Panc1 (cell line): ENCODE measurements around the gene TRMT11. TPM values are rescaled to one million over a fixed set of nuclear protein-coding genes. Genes with fewer than 3 reads are reported as not detected.

ENCODE experiments used
- ATAC-seq: fragments of 200-7000 bp; cut with Tn5 transposase; 2 replicates; pipeline ENCODE4 v1.9.1; 2020; ENCODE audit warnings: mild to moderate bottlenecking, moderate library complexity
- BruUV-seq: library from RNA; stranded (reverse); fragments of 400-500 nt; replicated peaks from 2 replicates; lab custom pipeline; 2021; lab: Mats Ljungman, UMichigan
- CTCF ChIA-PET: fragments of 300-600 bp; sonication (Branson Sonifier 250); formaldehyde crosslinking; loops from one replicate; lab custom pipeline; 2022; ENCODE audit warnings: antibody characterized with exemption; lab: Charles Lee
- POLR2A ChIA-PET: fragments of 300-600 bp; sonication (Branson Sonifier 250); formaldehyde crosslinking; loops from one replicate; lab custom pipeline; 2022; ENCODE audit warnings: antibody characterized with exemption; lab: Charles Lee
- DNase-seq: peaks from one replicate; pipeline ENCODE4 v3.0.0-alpha.2; 2010; ENCODE audit warnings: low read depth, low spot score
- H3K27ac ChIP-seq: 2 replicates; pipeline ENCODE4 v1.5.1; 2011; ENCODE audit warnings: mild to moderate bottlenecking, low read length, inconsistent platforms
- H3K27me3 ChIP-seq: fragments of 200-500 bp; sonication (Bioruptor generic); 2 replicates; pipeline ENCODE4 v1.6.0; 2014; ENCODE audit warnings: low read length, inconsistent platforms; ENCODE audit not compliant: control insufficient read depth, insufficient read depth
- H3K36me3 ChIP-seq: fragments of 200-500 bp; sonication (Bioruptor generic); 2 replicates; pipeline ENCODE4 v1.5.1; 2014; ENCODE audit warnings: inconsistent platforms, mild to moderate bottlenecking, low read length, moderate library complexity; ENCODE audit not compliant: control insufficient read depth, insufficient read depth
- H3K4me1 ChIP-seq: 2 replicates; pipeline ENCODE4 v1.5.1; 2011; ENCODE audit warnings: inconsistent platforms, mild to moderate bottlenecking, low read length, moderate library complexity; ENCODE audit not compliant: control insufficient read depth, insufficient read depth
- H3K4me3 ChIP-seq, 2 experiments: 2 replicates each; pipeline ENCODE4 v1.5.1; 2011 to 2012; ENCODE audit warnings: low read depth in 2 of 2, low read length in 2 of 2, mild to moderate bottlenecking in 2 of 2, inconsistent platforms in 1 of 2, moderate library complexity in 1 of 2
- H3K9me3 ChIP-seq: fragments of 200-500 bp; sonication (Bioruptor generic); 2 replicates; pipeline ENCODE4 v1.5.1; 2014; ENCODE audit warnings: low read depth, mild to moderate bottlenecking, inconsistent platforms, low read length, moderate library complexity; ENCODE audit not compliant: control insufficient read depth, insufficient read depth
- POLR2AphosphoS5 ChIP-seq: IDR thresholded peaks from 2 replicates; pipeline ENCODE4 v1.6.1; 2012; ENCODE audit warnings: mild to moderate bottlenecking, low read depth, low read length, moderate library complexity
- SIN3A ChIP-seq: IDR thresholded peaks from 2 replicates; pipeline ENCODE4 v1.6.1; 2012; ENCODE audit warnings: low read depth, mild to moderate bottlenecking, low read length, moderate library complexity, borderline replicate concordance; ENCODE audit not compliant: insufficient read depth
- TCF7L2 ChIP-seq: IDR thresholded peaks from 2 replicates; pipeline ENCODE4 v1.6.1; 2011; ENCODE audit warnings: mild to moderate bottlenecking, low read depth, low read length, inconsistent platforms
- in situ Hi-C: cut with HindIII; loops from 2 replicates; pipeline ENCODE4 v1.10.0; 2016; ENCODE audit warnings: low sequenced_read_pairs, low pct_unique_long_range_greater_than_20kb
- intact Hi-C: fragments of 100-400 bp; cut with micrococcal nuclease; formaldehyde crosslinking; loops from one replicate; pipeline ENCODE4 v1.10.0; 2022; ENCODE audit not compliant: unreplicated experiment
- total RNA-seq: library from RNA; stranded (reverse); gene quantifications from one replicate; pipeline ENCODE4 v1.2.1, GENCODE V29; 2021; ENCODE audit not compliant: unreplicated experiment
- TF ChIP-seq, protein P1 (sequence below), 2 experiments: IDR thresholded peaks; 2 replicates each; pipeline ENCODE4 v1.6.1; 2011 to 2012; ENCODE audit warnings: low read depth in 2 of 2, control low read depth in 1 of 2, low read length in 1 of 2, mild to moderate bottlenecking in 1 of 2, moderate library complexity in 1 of 2; ENCODE audit not compliant: insufficient read depth in 1 of 2
- TF ChIP-seq, protein P2 (sequence below): fragments of 450-650 bp; IDR thresholded peaks from 2 replicates; pipeline ENCODE4 v1.5.1; 2017; ENCODE audit warnings: mild to moderate bottlenecking

Gene TRMT11
- total RNA-seq, 1 experiment from 2014 or later, result 34.3 TPM

DNA sequence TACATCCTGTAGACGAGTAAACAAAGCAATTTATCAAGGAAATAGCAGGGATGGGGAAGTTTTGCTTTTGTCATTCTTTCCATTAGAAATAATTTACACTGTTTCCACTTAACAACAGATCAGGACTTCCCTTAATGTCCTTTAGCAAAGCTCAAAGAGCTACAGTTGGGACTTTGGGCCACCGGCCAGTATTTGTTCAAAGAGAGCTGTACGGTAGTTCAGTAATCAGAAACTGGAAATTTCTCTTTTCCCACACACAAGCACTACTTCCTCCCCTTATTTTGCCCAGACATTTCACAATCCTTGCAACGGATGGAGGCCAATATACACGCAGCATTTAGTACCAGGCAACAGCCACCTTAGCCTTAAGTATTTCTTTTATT lies 41.9 kb upstream of the TRMT11 start:
- intact Hi-C loops, result no loop called here
- CTCF ChIA-PET, result interaction anchor here (1.4 kb wide), 1 partner anchor 12 kb away, joined by 6 read pairs; the partner anchor contains the start of gene HINT3
- in situ Hi-C loops, result no loop called here

DNA sequence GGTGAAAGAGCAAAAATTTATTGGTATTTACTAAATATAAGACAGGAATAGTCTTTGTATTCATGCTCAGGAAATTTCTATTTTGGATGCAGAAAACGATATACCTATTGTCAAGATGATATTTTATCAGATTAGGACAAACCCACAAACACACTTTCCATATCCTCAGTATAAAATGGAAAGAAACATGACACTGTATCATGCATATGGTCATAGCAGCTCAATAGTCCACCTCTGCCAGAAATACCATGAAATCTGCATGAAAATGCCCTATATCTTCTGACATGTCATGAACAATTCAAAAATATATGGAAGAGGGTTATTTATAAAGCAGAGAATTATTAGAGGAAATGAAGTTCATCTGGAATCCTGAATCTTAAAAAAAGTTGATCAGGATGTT lies 41.4 kb upstream of the TRMT11 start:
- intact Hi-C loops, result no loop called here

More for the DNA sequence above, 41.9 kb upstream of the TRMT11 start:
- POLR2A ChIA-PET, result interaction anchor here (0.6 kb wide), 1 partner anchor 156 kb away, joined by 3 read pairs; no protein-coding TSS in a partner anchor
- no peaks in the 10 kb centered on the region; the same call in 1 of the 2 replicates for H3K4me1 ChIP-seq
- H3K4me3 ChIP-seq, result no peak overlapping the region
- DNase-seq (no peak), ATAC-seq (no peak)
- no peaks in the 10 kb centered on the region for H3K36me3 ChIP-seq
- peaks cover 11% of the 10 kb centered on the region; the same call in 1 of the 2 replicates for H3K27me3 ChIP-seq
- no peaks in the 10 kb centered on the region for H3K9me3 ChIP-seq
- TF ChIP-seq, protein P1, sequence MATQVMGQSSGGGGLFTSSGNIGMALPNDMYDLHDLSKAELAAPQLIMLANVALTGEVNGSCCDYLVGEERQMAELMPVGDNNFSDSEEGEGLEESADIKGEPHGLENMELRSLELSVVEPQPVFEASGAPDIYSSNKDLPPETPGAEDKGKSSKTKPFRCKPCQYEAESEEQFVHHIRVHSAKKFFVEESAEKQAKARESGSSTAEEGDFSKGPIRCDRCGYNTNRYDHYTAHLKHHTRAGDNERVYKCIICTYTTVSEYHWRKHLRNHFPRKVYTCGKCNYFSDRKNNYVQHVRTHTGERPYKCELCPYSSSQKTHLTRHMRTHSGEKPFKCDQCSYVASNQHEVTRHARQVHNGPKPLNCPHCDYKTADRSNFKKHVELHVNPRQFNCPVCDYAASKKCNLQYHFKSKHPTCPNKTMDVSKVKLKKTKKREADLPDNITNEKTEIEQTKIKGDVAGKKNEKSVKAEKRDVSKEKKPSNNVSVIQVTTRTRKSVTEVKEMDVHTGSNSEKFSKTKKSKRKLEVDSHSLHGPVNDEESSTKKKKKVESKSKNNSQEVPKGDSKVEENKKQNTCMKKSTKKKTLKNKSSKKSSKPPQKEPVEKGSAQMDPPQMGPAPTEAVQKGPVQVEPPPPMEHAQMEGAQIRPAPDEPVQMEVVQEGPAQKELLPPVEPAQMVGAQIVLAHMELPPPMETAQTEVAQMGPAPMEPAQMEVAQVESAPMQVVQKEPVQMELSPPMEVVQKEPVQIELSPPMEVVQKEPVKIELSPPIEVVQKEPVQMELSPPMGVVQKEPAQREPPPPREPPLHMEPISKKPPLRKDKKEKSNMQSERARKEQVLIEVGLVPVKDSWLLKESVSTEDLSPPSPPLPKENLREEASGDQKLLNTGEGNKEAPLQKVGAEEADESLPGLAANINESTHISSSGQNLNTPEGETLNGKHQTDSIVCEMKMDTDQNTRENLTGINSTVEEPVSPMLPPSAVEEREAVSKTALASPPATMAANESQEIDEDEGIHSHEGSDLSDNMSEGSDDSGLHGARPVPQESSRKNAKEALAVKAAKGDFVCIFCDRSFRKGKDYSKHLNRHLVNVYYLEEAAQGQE (IDR thresholded peaks at IDR 0.05; ENCODE audit: insufficient read depth in 1 of 2, low read depth in 2 of 2, low read length in 1 of 2), result no peak
- BruUV-seq, result no TSS peak
- no peak overlapping the region for H3K27ac ChIP-seq

DNA sequence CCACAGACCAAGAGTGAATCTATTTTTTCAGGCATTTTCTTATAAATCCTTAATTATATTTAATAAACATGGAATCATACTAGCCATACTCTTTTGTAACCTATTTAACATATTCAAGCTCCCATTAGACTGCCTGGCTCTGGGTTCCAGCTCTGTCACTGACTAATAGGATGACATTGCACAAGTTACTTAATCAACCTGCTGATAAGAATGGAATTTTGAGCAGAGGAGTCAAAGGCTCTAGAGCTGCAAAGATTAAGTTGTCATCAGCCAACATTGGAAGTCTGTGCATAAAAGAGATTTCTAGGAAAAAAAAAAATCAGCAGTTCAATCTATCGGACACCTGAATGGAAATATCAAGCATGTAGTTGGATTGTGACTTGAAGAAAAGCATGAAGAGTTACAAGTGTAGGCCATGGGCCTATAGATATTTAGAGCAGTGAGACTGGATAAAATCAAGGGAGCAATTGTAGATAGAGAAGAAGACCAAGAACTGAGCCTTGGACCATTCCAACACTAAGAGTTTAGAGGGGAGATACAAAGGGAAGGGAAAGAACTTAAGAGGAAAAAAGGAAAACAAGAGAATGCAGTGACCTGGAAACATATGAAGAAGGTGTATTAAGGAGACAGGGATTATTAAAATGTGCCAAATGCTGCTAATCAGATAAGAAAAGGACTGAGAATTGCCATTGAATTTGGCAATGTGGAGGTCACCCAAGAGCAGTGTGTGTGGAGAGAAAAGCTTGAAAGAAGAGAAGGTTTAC lies 40.8 kb upstream of the TRMT11 start:
- in situ Hi-C loops, result no loop called here
- Histone ChIP-seq H3K9me3 (no peaks in the 10 kb centered on the region), H3K27me3 (peaks cover 5% of the 10 kb centered on the region; the same call in 1 of the 2 replicates), H3K36me3 (no peaks in the 10 kb centered on the region), H3K4me3 (no peak overlapping the region), H3K27ac (no peak overlapping the region), H3K4me1 (no peaks in the 10 kb centered on the region; the same call in 1 of the 2 replicates)
- DNase-seq (no peak), ATAC-seq (no peak)
- CTCF ChIA-PET, result no interaction called here
- no peak for TF ChIP-seq TCF7L2
- no peak for TF ChIP-seq POLR2AphosphoS5
- no peak for TF ChIP-seq SIN3A
- TF ChIP-seq, protein P2, sequence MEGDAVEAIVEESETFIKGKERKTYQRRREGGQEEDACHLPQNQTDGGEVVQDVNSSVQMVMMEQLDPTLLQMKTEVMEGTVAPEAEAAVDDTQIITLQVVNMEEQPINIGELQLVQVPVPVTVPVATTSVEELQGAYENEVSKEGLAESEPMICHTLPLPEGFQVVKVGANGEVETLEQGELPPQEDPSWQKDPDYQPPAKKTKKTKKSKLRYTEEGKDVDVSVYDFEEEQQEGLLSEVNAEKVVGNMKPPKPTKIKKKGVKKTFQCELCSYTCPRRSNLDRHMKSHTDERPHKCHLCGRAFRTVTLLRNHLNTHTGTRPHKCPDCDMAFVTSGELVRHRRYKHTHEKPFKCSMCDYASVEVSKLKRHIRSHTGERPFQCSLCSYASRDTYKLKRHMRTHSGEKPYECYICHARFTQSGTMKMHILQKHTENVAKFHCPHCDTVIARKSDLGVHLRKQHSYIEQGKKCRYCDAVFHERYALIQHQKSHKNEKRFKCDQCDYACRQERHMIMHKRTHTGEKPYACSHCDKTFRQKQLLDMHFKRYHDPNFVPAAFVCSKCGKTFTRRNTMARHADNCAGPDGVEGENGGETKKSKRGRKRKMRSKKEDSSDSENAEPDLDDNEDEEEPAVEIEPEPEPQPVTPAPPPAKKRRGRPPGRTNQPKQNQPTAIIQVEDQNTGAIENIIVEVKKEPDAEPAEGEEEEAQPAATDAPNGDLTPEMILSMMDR, result no peak
- TF ChIP-seq, protein P1 (IDR thresholded peaks at IDR 0.05; ENCODE audit: insufficient read depth in 1 of 2, low read depth in 2 of 2, low read length in 1 of 2), result no peak
- POLR2A ChIA-PET, result no interaction called here
- no TSS peak for BruUV-seq
- intact Hi-C loops, result no loop called here

More for the DNA sequence above, 41.4 kb upstream of the TRMT11 start:
- CTCF ChIA-PET, result no interaction called here
- H3K36me3 ChIP-seq, result no peaks in the 10 kb centered on the region
- H3K4me3 ChIP-seq, result no peak overlapping the region
- no peaks in the 10 kb centered on the region; the same call in 1 of the 2 replicates for H3K4me1 ChIP-seq
- H3K27ac ChIP-seq, result no peak overlapping the region
- ATAC-seq (no peak), DNase-seq (no peak)
- no TSS peak for BruUV-seq
- TF ChIP-seq TCF7L2 (no peak), POLR2AphosphoS5 (no peak)
- TF ChIP-seq, protein P2, result no peak
- H3K9me3 ChIP-seq, result no peaks in the 10 kb centered on the region
- POLR2A ChIA-PET, result no interaction called here
- H3K27me3 ChIP-seq, result peaks cover 9% of the 10 kb centered on the region; the same call in 1 of the 2 replicates
- in situ Hi-C loops, result no loop called here
